GM19240 (cell line): ENCODE measurements around the gene STK32C.
"Not testable (repeated sequence)": the region's sequence is repeated elsewhere in the genome, so short reads cannot be mapped to it uniquely, and the experiment has no call there.

Experiments used
- DNase-seq: peaks from one replicate; pipeline ENCODE4 v3.0.0; 2011; ENCODE audit warnings: low spot score; ENCODE audit not compliant: insufficient read length

Gene STK32C

DNA sequence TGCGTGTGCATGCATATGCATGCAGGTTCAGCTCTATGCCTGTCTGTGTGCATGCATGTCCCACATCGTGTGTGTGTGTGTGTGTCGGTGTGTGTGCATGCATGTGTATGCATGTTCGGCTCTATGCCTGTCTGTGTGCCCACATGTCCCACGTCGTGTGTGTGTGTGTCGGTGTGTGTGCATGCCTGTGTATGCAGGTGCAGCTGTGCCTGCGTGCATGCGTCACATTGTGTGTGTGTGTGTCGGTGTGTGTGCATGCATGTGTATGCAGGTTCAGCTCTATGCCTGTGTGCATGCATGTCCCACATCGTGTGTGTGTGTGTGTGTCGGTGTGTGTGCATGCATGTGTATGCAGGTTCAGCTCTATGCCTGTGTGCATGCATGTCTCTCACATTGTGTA, 39.8 kb downstream of the STK32C start:
- DNase-seq = not testable (repeated sequence)

DNA sequence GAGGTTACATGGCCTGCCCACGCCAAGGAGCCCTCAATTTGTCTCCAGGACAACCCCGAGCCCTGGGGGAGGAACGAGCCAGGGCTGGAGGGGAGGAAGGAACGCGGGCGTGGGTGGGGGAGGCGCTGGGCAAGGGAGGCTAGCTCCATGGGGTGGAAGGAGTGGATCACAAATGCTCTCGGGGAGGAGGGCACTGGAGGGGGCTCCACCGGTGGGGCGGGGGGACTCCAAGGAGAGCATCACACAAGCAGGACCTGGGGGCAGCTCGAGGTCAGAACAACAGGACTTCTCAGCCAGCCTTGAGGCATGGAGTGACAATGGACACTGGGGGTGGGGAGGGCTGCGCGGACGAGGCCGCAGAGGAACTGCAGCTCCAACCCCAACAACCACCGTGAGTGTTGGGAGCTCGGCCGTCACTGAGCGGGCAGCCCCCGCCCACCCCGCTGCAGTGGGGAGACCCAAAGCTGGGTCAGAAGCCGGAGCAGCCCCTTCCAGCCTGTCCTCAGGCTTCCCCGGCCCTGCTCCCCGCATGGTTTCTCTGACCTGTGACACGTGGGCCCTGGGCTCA, 41.1 kb downstream of the STK32C start:
- no peak for DNase-seq

DNA sequence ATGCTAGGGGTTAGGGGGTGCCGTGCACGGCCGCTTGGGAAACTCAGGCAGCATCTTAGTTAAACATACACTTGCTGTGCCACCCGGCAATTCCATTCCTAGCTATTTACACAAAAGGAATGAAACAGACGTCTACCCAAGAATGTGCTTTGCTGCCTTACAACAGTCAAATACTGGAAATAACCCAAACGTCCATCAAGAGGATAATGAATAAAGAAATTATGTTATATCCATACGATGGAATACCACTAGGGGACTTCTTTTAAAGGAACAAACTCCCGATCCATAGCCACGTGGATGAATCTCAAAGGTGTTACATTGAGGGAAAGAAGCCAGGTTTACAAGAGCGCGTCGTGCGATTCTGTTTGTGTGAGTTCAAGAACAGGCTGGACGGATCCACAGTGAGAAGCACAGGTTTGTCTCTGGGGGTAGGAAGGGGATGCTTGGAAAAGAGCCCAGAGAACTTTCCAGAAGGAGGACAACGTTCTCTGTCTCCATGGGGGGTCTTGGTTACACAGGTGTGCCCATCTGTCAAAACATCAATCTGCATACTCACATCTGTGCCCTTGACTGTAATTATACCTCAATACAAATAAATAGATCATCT, 41.8 kb downstream of the STK32C start:
- DNase-seq = no peak

DNA sequence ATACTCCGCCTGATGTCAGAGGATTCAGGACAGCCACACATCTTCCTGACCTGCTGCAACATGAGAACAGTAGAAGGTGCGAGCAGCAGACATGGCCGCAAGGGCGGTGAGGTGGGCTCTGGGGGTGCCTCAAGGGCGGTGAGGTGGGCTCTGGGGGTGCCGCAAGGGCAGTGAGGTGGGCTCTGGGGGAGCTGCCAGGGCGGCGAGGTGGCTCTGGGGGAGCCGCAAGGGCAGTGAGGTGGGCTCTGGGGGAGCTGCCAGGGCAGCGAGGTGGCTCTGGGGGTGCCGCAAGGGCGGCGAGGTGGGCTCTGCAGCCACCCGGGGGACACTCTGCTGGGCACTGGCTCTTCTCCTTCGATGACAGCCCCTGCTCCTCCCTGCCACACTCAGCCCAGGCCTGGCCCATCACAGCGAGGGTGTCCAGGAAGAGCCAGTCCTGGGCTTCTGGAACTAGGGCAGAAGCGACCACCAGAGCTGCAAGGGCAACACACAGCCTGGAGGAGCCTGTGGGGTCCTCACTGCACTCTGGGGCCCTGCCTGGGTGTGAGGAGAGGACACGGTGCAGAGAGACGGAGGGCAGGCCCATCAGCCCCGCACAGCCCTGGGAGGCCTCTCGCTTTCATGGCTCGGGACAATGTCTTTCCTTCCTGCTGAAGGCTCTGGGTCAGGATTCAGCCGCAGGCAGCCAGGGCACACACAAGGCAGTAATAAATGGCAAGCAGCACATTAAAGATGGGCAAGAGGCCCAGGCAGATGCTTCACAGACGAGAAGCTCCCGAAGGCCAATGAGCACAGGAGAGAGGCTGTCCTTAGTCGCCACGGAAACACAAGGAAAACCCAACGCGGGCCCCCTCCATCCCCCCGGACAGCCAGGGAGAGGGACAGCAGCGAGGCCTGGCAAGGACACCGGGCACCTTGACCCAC, 42.5 kb downstream of the STK32C start:
- DNase-seq = no peak

DNA sequence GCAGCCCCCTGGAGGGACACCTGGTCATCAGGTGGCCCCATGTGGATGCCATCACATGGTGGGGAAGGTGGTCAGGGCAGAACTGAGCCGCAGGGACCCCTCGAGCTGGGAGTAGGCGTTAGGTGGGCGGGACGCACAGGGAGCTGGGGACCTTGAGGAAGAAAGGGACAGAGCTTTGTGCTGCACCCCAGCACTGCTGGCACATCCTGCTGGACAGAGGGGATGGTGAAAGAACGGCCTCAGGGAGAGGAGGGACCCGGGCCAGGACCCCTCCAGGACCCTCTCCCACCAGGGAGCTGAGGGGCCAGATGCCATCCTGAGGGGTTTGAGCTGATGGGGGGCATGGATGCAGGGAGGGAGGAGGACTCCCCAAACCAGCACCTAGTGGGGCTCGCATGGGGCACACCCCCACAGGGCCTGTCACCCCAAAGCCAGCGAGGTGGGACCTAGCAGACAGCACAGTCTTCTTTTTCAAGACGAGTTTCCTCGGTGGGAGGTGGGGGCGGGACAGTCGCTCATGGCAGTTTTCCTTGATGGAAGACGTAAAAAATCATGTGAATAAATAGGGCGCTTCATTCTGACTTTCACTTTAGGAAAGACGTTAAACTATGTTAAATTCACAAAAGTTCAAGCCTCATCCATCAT, 43.3 kb downstream of the STK32C start:
- no peak for DNase-seq

DNA sequence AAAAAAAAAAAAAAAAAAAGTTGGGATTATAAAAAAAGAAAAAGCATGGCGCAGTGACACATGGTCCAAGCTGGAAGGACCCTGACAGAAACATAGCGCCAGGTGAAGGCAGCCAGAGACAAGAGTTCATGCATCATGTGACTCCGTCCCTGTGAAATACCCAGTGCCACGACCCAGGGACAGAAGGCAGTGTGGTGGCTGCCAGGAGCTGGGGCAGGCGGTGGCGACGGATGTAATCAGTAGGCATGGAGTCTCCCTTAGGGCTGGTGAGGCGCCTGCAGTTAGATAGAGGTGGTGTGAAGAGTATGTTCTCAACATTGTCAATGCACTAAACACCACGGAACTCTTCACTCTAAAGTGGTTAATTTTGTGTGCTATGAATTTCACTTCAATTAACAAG, 43.9 kb downstream of the STK32C start:
- DNase-seq = no peak

DNA sequence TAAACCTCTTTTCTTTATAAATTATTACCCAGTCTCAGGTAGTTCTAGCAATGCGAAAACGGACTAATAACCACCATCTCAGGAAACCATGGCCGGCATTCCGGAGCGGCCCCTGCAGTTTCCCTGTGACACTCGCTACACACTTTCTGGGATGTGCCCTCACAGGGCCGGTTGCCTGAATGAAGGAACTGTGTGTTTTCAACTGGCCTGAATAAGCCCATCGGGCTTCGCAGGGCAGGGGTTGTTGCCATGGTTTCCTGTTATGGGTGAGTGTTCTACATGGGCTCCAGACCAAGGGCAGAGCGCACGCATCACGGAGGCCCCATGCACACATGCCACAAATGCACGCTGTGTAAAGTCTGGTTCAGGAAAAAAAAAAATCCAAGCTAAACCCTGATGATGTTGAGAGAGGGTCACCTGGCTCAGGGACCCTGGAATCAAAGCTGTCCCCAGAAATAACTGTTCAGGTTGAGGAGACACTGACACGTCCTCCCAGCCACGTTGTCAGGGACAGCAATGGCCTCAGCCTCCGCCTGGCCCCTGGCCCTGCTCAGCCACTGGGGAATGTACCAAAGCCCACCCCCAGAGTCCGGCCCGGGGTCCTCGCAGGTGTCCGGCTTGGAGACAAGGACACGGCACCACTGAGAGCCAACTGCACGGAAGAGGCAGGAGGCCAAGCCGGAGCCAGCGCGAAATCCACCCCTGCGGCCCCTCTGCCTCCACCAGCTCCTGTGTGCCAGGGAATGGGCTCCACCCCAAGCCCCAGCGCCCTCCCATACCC, 47.9 kb downstream of the STK32C start:
- DNase-seq = no peak

DNA sequence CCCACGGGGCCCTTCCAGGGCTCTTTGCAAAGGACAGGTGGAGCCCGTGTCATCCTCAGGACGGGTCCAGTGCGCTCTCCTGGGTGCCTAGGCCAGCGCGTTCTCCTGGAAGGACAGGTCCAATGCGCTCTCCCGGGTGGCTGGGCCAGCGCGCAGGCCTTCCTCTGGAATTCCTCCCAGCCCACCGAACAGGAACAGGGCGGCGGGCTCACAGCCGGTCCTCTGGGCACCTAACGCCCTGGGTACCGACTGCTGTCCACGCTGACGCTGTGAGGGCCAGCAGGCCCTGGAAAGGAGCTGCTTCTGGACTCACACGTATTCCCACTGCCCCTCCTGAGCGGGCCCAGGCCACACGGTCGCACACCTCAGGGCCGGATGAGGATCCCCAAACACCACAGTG, 49.3 kb downstream of the STK32C start:
- DNase-seq = no peak

DNA sequence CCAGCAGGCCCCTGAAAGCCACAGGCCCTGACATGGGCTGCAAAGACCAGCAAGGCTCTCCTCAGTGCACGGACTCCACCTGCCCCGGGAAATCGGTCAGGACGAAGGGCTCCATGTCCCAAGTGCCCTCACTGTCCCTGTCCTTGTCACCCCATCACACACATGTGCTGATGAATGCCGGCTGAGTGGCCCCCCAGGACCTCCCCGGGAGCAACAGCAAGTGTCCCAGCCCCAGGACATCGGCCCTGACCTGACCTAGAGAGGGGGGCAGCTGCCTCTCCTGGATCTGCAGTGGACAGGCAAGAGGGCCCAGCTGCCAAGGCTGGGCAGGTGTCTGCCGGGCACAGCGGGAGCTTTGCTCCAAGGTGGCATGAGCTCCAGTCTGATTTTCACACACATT, 49.8 kb downstream of the STK32C start:
- no peak for DNase-seq

DNA sequence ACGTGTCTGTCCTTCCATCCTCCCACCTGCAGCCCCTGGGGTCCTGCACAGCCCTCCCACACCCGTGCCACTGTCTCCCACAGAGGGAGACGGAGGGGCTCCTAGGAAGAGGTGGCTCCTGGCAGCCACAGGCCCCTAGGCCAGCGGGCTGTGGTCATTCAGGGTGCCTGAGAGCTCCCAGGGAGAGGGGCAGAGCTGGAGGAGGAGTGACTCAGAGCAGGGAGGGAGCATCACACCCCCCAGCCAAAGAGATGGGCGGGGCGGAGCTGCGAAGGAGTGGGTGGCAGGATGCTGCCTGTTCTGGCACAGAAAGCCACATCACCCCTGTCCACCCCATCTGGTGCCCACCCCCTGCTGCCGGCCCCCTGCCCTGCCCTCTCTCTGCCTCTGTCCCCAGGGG, 50.5 kb downstream of the STK32C start:
- no peak for DNase-seq

DNA sequence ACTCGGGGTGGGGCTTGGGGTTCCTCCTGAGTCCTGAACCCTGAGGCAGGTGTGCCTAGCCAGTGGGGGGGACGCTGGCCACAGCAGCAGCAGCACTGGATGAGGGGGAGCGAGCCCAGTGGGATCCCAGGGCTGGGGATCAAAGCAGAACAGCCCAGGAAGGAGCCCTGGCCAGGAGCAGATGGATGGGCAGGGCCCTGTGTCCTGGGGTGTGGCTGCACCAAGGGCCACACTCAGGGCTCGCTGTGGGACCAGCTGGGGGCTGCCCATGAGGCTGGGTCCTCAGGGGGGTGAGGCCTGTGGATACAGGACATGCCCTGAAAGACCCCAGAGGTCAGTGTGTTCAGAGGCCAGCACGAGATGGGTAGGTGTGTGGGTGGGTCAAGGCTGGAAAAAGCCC, 50.9 kb downstream of the STK32C start:
- no peak for DNase-seq

DNA sequence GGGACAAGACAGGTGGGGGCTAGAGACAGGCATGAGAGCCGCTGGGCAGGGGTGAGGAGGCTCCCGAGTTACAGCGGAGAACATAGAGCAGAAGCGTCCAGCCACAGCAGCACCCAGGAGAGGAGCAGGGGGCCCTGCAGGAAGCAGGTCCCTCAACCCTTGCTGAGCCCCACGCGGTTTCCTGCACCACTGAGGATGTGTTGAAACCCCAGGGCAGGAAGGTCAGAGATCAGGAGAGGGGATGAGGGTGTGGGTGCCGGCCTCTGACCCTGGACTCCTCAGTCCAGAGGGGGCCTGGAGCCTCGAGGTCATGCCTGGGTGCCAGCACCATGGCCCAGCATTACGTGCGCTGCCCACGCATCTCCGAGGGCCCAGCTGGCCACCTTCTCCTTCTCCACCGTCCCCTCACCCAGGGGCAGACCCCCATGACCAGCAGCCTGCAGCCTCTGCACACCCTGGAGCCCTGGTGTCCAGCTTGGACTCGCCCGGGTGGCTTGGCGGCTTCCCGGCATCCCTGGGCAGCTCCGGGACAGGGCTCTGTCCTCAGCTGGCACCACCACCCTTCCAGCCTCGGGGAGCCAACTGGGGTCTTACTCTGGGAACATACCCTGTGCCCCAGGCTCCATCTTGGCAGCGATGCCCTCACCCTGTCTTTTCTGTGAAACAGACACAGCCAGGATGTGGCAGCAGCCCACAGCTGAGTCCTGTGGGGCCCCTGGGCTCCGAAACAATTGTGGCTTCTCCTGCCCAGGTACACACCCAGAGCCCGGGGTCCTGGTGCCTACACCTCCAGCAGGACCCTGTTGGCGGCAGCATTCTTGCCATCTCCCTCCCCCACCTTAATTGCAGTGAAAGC, 52.0 kb downstream of the STK32C start:
- no peak for DNase-seq

DNA sequence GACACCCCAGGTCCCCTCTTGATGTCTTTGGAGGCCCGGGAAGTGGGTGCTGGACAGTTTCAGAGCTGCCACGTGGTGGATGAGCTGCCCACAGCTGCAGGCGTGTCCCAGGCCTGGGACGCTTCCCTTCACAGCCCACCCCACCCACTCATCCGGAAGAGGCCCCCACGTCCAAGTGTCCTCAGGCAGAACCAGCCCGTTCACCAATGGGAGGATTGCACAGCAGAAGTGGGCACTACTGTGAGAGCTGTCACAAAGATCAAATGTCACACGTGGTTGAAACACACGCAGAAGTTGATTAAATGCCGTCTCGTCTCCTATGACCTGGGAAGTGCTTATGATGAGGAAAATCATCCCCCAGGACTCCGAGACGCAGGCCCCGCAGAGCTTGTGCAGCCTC, 52.9 kb downstream of the STK32C start:
- DNase-seq = no peak

DNA sequence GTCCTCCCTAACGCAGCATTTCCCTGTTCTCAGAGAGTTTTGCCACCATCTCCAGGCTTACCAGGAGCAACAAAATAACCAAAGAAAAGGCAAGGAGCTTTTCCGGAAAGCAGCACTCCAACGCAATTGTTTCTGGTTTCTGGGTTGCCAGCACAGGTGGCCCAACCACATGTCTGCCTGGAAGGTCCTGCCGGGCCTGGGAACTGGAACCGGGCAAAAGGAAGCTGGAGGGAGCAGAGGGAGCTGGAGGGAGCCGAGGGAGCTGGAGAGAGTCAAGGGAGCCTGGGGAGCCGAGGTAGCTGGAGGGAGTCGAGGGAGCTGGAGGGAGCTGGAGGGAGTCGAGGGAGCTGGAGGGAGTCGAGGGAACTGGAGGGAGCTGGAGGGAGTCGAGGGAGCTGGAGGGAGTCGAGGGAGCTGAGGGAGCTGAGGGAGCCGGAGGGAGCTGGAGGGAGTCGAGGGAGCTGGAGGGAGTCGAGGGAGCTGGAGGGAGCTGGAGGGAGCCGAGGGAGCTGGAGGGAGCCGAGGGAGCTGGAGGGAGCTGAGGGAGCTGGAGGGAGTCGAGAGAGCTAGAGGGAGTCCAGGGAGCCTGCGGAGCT, 54.6 kb downstream of the STK32C start:
- DNase-seq = no peak

DNA sequence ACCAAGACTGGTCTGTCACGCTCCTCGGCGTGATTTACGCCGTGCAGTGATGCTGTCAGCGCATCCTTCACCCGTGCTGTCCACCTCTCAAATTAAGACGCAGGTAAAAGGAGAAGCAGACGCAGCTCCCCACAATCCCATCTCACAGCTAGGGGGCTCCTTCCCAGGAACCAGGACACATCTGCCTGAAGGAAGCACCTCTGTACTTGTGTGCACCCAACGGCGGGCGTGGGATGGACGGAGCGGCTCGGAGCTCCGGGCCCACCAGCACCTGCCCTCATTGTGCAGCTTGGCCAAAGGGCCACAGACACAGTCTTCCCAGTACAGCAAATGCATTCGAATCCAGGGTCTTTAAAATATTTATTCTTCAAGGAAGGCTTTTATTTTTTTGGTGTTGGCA, 55.3 kb downstream of the STK32C start:
- no peak for DNase-seq

DNA sequence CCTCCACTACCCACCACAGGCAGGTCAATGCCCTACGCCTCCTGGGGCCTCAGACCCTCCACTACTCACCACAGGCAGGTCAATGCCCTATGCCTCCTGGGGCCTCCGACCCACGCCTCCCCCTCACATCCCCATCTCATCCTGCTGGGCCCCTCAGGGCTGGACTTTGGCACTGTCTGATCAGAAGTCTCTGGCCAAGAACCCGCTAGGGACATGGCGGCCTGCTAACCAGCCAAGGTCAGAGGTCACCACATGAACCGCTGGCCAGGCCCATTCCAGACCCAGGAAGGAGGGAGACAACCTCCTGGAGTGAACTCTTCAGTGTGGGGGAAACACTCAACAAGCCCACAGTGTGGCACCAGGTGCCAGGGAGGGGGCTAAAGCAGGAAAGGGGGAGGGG, 55.8 kb downstream of the STK32C start:
- DNase-seq = no peak

DNA sequence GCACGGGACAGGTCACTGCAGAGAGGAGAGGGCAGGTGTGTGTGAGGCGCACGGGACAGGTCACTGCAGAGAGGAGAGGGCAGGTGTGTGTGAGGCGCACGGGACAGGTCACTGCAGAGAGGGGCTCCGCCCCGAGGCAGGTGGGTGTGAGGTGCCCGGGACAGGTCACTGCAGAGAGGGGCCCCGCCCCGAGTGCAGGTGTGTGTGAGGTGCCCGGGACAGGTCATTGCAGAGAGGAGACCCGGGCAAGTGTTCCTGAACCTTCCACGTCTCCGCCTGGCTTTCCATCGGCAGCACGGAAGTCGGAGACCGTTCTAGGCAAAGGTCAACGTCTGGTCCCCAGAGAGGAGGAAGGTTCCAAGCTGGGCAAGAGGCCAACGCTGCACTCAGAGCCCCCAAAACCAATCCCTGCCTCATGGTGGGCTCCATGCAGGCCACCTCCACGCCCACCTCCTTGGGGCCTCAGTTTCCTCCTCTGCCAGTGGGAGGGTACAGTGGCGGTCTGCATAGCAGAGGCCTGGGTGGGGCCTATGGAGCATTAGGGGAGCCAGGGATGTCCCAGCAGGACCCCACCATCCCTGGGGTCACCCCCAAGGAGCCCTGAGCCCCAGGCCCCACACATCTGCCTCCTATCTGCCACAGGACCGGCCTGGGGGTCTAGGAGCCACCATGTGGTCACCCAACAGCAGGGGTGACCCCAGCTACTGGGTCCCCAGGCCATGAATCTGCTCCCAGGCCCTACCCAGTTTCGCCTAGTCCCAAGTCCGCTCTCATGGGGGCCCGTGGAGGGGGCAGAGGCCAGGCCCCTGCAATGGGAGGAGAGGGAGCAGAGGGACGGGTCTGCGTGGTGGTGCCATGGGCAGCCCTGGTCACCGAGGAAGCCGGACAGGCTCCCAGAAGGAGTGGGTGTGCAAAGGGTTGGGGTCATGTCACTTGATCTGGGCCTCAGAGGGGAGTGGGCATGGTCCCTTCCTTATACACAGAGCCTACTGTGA, 57.0 kb downstream of the STK32C start:
- no peak for DNase-seq

DNA sequence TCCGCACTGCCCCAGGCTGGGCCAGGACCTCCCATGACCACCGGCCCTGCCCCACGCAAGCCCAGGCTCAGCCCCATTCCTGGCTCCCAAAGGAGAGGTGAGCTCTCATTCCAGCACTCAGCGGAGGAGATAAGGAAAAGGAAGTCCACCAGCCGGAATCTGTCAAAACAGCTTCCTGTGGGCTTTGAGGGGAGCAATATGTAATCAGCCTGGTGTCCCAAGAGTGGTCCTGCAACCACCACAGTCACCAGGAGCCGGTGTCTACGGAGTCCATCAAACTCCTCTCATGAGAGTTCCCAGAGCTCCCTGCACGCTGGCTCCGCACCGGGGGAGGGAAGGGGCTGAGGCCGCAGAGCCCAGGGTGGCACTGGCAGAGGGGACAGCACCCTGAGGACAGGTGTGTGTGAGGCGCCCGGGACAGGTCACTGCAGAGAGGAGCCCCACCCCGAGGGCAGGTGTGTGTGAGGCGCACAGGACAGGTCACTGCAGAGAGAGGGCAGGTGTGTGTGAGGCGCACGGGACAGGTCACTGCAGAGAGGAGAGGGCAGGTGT, 57.9 kb downstream of the STK32C start:
- DNase-seq = no peak
